ENCODE data around the gene KREMEN1.

KREMEN1 gene

GRCh38 chr22:29055192-29055830, 17.5 kb upstream of the KREMEN1 start:
- TF ChIP-seq, protein P1, sequence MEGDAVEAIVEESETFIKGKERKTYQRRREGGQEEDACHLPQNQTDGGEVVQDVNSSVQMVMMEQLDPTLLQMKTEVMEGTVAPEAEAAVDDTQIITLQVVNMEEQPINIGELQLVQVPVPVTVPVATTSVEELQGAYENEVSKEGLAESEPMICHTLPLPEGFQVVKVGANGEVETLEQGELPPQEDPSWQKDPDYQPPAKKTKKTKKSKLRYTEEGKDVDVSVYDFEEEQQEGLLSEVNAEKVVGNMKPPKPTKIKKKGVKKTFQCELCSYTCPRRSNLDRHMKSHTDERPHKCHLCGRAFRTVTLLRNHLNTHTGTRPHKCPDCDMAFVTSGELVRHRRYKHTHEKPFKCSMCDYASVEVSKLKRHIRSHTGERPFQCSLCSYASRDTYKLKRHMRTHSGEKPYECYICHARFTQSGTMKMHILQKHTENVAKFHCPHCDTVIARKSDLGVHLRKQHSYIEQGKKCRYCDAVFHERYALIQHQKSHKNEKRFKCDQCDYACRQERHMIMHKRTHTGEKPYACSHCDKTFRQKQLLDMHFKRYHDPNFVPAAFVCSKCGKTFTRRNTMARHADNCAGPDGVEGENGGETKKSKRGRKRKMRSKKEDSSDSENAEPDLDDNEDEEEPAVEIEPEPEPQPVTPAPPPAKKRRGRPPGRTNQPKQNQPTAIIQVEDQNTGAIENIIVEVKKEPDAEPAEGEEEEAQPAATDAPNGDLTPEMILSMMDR (IDR thresholded peaks at IDR 0.05): no peak

- TF ChIP-seq, protein P1 (IDR thresholded peaks at IDR 0.05): no peak
Observed at GRCh38 chr22:29056472-29056871, 16.4 kb upstream of the KREMEN1 start.

DNA sequence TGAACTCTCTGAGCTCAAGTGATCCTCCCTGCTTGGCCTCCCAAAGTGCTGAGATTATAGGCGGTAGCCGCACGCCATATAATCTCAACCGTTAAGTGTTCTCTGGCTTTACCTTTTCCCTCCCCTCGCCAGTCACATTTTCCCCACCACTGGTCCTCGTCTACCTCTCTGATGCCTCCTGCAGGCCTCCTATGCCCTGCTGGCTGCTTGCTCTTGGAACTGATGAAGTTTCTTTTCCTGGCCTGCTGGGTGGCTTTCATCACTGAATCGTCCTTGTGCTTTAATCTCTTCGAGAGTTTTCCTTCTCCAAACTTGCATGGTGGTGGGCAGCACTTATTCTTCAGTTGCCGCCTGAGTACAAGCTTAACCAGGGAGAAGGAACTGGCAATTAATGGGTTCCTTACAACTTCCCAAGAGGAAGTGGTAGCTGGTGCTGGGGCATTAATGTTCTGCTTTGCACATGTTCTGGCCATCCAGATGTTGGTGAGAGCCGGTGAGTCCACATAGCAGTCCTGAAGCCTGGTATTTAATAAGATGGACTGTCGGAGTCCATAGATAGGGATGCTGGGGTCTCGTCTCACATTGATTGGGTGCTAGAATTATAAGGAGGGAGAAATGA, 12.5 kb upstream of the KREMEN1 start:
- TF ChIP-seq, protein P1 (IDR thresholded peaks at IDR 0.05): no peak

DNA sequence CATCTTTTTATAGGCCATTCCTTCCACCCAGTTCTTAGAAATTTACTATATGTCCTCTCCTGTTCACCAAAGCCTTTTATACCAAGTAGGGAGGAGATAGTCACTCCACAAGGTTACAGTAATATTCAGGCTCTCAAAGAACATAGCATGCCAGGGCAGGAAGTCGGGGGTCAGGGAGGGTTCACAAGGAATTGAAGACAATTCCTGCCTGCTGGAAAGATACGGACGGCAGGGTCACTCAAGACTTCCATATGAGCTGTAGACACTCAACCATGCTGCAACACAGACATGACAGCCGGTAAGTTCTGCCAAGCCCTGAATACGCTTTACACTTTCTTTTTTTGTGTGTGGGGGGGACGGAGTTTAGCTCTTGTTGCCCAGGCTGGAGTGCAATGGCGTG, 11.9 kb upstream of the KREMEN1 start:
- TF ChIP-seq, protein P1 (IDR thresholded peaks at IDR 0.05): no peak

GRCh38 chr22:29061773-29062172, 11.1 kb upstream of the KREMEN1 start, which contains the start of gene C22orf31:
Gene C22orf31 (minus strand): TSS chr22:29061831. CDS start chr22:29061792, 39 bp downstream.
- TF ChIP-seq, protein P1 (IDR thresholded peaks at IDR 0.05): no peak

DNA sequence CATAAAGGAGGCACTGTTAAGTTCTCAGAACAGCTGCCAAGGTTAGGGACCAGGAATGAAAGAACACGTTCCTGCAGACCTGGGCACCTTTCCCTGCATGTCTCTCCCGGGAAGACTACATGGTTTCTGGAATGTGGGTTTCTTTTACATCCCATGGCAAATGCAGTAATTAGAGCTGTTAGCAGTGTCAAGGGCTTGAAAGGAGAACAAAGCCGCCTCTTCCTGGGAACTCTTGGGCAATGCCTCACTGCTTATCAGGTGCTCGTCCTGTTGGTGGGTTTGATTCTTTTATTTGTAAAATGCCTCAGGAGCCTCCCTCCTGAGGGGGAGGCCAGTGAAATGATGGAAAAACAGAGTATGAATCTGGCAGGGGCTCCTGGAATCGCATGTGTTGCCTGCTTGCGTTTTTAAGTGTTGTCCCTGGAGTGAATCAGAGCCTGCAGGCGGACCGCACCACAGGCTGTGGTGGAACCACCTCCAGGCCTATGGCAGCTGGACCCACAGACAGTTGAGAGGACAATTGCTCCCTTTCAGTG, 10.5 kb upstream of the KREMEN1 start:
- TF ChIP-seq, protein P1 (IDR thresholded peaks at IDR 0.05): no peak

DNA sequence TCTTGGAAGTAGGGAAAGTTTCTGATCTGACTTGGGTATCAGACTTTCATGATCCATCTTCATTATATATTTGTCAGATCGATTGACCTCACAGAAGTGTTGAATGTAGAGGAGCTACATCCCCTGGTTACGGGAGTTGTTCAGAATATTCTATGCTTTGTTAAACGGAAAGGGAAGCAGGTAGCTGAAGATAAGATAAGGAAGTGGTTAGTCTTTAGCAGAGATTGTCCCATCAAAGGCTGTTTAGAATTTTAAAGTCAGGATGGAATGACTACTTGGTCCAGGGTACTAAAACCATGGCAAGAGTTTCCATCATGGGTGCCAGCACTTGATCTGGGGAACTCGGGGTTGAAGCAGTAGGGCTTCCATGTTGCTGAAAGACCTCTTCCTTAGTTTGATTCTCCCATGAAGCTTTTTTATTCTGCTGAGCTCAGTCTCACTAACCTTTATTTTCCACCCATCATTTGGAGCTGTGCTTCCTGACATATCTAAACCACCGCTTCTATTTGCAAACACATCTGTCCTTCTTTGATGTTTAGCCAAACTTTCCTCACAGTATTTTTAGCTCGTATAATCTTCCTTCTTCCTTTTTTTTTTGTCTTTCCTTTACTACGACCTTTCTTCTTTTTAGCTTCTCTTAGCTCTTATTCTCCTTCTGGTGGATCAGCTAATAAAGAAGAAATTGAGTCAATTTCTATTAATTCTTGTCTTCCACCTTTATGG, 7.2 kb upstream of the KREMEN1 start:
- TF ChIP-seq, protein P1 (IDR thresholded peaks at IDR 0.05): no peak

Measured in LNCAP (cell line).